ENCODE data around the gene OR7C1. TPM values are rescaled to one million over a fixed set of nuclear protein-coding genes. Genes with fewer than 3 reads are reported as not detected.
"Not testable (repeated sequence)": the region's sequence is repeated elsewhere in the genome, so short reads cannot be mapped to it uniquely, and the experiment has no call there.

The OR7C1 gene
- total RNA-seq, result under 0.01 TPM

DNA sequence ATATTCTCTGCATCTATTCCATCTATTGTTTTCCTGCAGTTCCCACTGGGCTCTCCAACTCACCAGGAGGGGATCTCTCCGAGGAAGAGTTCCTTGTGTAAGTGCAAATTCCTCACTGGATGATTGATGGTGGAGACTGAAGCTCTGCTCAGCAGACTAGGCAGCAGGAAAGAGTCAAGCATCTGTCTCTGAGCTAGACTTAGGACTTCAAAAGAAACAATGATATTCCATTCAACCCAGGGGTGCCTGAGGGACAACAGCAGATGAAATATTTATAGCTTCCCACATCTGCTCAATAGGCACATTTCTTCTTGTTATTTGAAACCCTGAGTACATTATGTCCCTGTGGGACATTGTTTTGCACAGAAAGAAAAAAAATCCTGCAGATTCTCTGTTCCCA, at the start of gene OR7C1, which contains the start of gene OR7A5:
Gene OR7C1, minus strand, starts transcription at position 175 of the 400 bp plus-strand sequence. CDS start 35,049 bp downstream, outside the sequence.
Gene OR7A5, minus strand, starts transcription at position 175 of the 400 bp plus-strand sequence. CDS start 6,944 bp downstream, outside the sequence.
- no peak for DNase-seq (ENCODE audit: low read depth in 2 of 3, low spot score in 2 of 3)

DNA sequence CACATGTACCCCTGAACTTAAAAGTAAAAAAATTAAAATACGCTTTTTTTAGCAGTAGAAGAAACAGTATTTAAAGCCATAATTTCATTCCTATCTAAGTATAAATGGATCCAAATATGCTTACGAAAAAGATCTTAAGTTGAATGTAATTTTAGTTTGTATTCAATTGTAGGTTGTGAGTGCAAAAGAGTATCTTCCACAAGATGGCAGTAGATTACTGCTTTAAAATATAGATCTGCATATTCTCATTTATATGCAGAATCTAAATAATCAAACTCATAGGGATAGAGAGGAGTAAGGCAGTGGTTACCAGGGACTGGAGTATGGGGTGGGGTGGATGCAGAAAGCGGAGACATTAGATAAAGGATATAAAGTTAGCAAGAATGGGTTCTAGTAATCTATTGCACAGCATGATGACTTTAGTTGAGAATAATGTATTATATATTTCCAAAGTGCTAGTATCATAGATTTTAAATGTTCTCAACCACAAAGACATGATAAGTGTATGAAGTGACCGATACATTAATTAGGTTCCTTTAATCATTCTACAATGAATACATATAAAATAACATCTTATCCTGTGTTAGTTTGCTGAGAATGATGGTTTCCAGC, 36.7 kb upstream of the OR7C1 start:
- DNase-seq (ENCODE audit: low read depth in 2 of 3, low spot score in 2 of 3), result peak in 2 of 3 donors; percentile 19 to 65

DNA sequence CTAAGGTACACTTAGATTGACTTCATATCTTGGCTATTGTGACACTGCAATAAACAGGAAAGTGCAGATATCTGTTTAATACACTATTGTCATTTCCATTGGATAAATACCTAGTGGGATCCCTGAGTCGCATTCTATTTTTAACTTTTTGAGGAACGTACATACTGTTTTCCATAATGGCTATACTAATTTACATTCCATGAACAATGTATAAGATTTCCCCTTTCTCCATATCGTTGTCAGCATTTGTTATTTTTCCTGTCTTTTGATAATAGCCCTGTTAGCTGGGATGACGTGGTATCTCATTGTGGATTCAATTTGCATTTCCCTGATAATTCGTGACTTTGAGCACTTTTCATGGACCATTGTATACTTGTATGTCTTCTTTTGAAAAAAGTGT, 33.5 kb upstream of the OR7C1 start:
- DNase-seq (ENCODE audit: low read depth in 2 of 3, low spot score in 2 of 3), result no peak

DNA sequence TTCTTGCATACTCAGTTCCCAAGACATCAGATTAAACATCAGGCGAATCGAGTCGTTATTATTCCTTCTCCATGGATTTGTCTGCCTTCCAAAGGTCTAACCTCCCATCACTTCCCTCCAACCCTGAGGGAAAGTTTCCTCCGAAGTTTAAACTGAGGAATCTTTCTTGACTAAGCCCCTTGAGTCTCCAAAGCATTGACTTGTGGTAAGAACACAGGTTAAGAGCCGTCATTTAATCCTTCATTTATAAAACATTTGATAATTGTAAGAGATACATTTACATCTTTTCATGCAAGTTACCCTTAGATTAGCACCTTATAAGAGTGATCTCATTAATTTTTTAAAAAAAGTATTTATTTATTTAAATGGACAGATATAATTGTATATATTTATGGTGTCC, 13.8 kb upstream of the OR7C1 start, which contains the start of gene OR7A10:
Gene OR7A10, minus strand, starts transcription at position 101 of the 400 bp plus-strand sequence. CDS start 7,045 bp downstream, outside the sequence.
- no peak for DNase-seq (ENCODE audit: low read depth in 2 of 3, low spot score in 2 of 3)

DNA sequence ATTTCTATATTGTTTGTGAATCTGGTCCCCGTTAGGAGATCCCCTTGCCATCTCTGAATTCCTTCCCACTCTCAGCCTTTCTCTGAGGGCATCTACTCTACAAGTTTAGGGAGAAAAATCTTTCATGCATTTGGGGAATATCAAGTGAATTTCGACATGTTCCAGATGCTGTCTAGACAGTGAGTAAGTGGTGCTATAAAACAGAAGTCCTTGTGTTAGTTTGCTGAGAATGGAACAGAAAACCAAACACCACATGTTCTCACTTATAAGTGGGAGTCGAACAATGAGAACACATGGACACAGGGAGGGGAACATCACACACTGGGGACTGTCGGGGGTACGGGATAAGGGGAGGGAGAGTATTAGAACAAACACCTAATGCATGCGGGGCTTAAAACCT, 8.6 kb upstream of the OR7C1 start:
- no peak for DNase-seq (ENCODE audit: low read depth in 2 of 3, low spot score in 2 of 3)

DNA sequence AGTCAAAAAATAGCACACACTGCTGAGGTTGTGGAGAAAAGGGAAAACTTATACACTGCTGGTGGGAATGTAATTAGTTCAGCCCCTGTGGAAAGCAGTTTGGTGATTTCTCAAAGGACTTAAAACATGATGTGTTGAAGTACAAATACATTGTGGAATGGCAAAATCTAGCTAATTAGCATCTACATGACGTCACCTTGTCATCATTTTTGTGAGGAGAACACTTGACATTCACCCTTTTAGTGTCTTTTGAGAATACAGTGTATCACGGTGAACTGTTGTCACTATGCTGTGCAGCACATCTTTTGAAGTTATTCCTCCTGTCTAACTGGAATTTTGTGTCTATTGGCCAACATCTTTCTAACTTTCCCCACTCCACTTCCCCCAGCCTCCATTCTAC, 8.2 kb upstream of the OR7C1 start:
- no peak for DNase-seq (ENCODE audit: low read depth in 2 of 3, low spot score in 2 of 3)

DNA sequence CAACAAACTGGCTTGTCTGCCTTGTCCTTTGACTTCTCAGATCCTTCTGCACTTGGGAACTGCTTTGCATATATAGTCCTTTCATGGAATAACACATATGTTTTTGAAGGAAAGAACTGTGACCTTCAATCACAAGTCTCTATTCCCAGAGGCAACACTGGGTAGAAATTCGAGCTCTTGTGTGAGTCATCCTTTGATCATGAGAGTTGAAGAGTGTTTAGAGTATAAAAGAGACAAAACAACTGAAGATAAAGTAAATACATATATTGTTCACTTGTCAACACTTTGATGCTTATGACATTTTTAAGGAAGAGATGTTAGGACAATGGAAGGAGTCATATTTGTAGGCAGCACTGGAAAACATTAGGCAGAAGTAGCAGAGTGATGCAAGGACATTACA, 5.2 kb upstream of the OR7C1 start:
- DNase-seq (ENCODE audit: low read depth in 2 of 3, low spot score in 2 of 3), result no peak

DNA sequence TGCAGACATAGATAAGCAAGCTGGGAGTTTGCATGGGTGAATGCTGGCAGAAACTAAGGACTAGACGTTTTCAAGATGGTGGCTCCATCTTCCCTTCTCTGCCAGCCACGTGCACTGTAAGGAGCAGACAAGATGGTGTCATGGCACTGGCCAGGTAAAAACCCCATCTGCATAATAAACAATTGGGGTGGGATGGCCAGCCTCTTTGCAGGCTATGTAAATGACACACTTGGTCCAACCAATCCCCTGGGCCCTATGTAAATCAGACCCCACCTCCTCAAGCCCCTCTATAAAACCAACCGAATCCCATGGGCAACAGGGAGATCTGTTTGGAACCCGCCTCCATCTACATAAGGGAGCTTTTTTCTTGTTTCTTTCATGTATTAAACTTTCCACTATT, 2.4 kb upstream of the OR7C1 start:
- DNase-seq (ENCODE audit: low read depth in 2 of 3, low spot score in 2 of 3), result no peak

DNA sequence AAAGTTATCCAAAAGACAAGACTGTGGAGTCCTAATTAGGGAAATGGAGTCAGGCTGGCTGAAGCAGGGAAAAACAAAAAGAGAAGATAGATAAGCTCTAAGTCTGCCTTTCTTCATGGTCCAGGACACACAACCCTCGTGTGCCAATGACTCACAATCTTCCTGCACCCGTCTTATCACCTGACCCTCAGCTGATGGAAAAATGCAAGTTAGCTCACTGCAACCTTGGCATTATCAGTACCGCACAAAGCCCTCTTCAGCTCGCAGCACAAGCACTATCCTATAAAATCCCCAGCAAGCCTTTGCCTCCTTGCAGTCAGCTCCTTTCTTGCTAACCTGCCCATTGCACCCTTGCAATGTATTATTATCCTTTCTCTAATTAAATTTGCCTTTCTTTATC, 4.3 kb downstream of the OR7C1 start:
- no peak for DNase-seq (ENCODE audit: low read depth in 2 of 3, low spot score in 2 of 3)

DNA sequence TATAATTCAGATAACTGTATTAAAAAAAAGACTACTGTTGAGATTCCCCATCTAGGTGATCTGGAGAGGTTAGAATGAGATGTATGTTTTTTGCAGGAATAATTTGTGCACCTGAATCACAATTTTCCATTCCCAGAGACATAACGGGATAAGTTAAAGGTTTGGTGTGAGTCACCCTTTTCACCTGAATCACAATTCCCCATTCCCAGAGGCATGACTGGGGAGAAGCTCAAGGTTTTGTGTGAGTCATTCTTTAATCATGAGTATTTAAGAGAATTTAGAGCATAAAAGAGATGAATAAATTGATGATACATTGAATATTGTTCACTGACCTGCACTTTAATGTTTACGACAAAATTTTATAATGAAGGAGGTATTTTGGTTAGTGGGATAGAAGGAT, 9.0 kb downstream of the OR7C1 start:
- DNase-seq (ENCODE audit: low read depth in 2 of 3, low spot score in 2 of 3), result no peak

DNA sequence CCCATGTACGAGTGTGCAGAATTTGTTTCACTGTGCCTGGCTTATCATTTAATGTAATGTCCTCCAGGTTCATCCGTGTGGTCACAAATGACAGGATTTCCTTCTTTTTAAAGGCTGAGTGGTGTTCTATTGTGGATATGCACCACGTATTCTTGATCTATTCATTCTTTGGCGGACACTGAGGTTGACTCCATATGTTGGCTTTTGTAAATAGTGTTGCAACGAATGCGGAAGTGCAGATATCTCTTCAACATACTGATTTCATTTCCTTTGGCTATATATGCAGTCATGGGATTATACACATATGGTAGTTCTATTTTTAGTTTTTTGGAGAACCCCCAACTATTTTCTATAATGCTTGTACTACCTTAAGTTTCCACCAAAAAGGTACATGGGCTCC, 13.0 kb downstream of the OR7C1 start:
- peak in 1 of 3 donors; percentile 42 for DNase-seq (ENCODE audit: low read depth in 2 of 3, low spot score in 2 of 3)

DNA sequence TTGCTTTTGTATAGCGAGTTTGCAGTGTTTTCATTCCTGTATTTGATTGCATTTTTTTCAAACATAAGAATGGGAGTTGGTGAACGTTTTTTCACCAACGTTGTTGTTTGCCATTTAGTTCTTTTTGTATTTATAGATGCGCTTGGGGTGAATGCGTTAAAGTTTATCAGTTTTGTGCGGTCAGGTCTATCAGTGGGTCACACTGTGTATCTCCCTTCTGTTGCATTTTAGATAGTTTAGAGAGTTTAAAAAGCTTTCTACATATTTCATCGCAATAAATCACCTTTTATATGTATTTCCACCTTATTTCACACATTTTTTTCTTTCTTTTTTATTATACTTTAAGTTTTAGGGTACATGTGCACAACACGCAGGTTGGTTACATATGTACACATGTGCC, 16.4 kb downstream of the OR7C1 start:
- DNase-seq (ENCODE audit: low read depth in 2 of 3, low spot score in 2 of 3), result no peak

DNA sequence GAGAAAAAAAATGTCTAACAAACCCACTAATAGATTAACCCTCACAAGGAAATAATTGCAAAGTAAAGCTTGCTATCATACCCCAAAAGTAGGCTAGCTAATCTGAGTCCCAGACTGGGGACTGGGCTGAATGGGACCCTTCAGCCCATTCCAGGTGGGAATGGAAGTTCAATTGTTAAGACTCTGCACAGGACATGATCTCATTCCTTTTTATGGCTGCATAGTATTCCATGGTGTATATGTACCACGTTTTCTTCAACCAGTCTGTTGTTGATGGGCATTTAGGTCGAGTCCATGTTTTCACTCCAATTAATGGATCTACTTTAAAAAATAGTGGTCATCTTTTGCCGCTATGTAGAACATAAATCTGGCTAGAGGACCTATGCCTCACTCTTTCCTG, 17.9 kb downstream of the OR7C1 start:
- DNase-seq (ENCODE audit: low read depth in 2 of 3, low spot score in 2 of 3), result no peak

DNA sequence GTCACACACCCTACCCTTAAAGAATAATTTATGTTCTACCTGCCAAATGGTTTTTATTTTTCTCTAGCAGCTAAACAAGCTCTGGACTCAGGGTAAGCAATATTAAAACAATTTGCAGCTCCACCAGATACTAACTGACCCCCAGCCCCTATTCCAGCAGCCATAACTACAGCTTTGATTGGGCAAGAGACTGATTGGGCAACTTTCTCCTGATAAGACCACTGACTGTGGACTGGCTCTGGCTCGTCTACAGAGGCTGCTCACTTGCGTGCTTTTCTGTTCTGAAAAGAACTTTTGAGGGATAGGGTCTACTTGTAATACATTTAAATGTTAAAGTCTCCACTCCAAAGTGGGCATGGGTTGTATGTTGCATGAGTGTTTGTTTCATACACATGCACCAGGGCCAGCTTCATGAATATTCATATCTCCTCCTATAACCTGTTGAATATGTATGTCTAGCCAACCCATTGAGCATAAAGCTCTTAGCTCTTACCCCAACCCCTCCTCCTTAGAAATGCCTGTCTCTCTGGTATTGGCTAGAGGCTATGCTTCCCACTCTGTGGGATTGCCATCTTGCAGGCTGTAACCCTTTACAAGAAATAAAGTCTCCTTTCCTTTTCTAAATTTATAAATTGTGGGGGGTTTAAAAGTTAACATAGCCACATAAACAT, 19.9 kb downstream of the OR7C1 start:
- no peak for DNase-seq (ENCODE audit: low read depth in 2 of 3, low spot score in 2 of 3)

DNA sequence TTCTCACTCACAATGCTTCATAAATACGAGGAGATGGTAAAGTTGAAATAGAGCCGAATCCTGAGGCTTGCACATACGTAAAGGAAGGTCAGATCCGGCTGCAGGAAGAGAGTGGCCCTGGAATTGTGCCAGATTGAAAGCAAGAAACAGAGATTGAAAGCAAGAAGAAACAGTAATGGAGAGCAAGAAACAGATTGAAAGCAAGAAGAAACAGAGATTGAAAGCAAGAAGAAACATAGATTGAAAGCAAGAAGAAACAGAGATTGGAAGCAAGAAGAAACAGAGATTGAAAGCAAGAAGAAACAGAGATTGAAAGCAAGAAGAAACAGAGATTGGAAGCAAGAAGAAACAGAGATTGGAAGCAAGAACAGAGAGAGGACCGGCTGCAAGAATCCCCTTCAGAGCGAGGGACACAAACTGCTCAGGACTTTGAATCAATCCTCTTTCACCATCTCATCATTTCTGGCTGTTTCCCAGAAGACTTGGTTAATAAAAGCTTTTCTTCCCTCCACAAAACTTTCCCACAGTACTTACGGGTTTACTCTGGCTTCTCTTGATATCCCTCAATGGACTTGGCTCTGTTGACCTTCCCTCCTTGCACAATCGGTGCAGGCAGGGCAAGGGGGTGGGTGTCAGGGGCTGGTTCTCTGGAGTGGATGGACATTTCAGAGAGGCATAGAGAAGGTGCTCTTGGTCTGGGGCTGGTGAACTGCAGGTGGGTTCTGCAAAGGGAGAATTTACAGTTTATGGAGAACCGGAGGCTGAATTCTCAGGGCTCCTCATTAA, 25.5 kb downstream of the OR7C1 start:
- DNase-seq (ENCODE audit: low read depth in 2 of 3, low spot score in 2 of 3), result no peak

DNA sequence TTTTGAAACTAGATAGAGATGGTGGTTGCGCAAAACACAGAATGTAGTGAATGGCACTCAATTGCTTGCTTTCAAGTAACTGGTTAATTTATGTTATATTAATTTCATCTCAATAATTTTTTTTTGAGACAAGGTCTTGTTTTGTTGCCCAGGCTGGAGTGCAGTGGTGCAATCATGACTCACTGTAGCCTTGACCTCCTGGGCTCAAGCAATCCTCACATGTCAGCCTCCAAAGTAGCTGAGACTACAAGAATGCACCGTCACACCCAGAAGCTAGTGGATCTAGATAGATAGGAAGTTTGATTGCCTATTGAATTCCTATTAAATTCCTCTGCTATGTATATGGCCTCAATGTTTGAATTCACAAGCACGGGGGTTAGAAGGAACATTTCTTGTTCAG, 30.2 kb downstream of the OR7C1 start:
- DNase-seq (ENCODE audit: low read depth in 2 of 3, low spot score in 2 of 3), result no peak

DNA sequence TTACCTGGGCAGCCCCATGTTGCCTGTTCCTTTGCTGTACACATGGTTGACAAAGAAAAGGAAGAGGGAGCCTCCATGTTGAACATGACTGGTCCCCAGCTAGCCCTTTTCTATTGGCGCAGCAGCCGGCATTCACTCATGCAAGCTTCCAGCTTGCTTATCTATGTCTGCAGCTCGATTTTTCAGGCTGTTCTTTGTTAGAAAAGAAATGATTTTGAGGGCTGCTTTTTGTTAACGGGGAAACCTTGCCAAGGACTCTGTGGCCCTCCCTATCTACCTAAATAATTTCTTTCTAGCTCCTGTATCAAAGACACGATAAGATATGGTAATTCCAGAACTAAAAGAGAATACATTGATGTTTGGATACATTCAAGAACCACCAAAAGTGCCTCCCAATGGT, 36.2 kb downstream of the OR7C1 start:
- no peak for DNase-seq (ENCODE audit: low read depth in 2 of 3, low spot score in 2 of 3)

DNA sequence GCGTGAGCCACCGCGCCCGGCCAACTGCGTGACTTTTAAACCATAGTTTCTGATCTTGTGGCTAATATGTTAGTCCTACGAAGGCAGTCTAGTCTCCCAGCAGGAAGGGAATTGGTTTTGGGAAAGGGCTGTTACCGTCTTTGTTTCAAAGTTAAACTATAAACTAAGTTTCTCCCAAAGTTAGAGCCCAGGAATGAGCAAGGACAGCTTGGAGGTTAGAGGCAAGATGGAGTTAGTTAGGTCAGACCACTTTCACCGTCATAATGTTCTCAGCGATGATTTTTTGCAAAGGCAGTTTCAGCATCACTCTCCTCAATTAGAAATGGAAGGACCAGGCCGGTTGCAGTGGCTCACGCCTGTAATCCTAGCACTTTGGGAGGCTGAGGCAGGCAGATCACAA, 39.0 kb downstream of the OR7C1 start:
- no peak for DNase-seq (ENCODE audit: low read depth in 2 of 3, low spot score in 2 of 3)

DNA sequence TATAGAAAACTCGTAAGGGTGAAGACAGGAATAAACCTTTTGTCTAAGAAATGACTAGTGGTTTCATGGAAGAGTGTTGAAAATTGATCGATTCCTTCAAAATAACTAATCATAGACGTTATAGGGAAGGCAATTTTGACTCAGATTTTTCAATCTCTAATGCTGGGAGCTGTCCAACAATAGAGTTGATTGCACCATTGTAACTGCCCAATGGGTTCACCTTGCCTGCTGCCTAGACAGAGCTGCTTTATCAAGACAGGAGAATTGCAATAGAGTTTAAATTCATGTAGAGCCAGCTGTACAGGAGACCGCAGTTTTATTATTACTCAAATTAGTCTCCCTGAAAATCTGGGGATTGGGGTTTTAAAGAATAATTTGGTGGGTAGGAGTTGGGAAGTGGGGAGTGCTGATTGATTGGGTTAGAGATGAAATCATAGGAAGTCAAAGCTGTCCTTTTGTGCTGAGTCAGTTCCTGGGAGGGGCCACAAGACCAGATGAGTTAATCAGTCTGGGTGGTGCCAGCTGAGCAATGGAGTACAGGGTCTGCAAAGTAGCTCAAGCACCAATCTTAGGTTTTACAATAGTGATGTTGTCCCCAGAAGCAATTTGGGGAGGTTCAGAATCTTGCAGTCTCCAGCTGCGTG, 39.8 kb downstream of the OR7C1 start:
- DNase-seq (ENCODE audit: low read depth in 2 of 3, low spot score in 2 of 3), result peak in 2 of 3 donors; percentile 63 to 66

DNA sequence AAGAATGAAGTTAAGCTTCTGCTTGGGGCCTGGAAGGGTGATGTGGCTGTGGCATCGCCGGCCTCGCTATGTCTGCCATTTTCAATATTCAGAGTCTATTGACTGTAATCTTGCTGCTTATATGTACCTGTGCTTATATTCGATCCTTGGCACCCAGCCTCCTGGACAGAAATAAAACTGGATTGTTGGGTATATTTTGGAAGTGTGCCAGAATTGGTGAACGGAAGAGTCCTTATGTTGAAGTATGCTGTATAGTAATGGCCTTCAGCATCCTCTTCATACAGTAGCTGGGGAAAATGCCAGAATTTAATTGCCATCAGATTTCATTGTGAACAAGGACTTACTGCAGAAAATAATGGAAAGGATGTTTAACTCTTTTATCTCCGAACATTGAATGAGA, 42.7 kb downstream of the OR7C1 start:
- DNase-seq (ENCODE audit: low read depth in 2 of 3, low spot score in 2 of 3), result not testable (repeated sequence)

DNA sequence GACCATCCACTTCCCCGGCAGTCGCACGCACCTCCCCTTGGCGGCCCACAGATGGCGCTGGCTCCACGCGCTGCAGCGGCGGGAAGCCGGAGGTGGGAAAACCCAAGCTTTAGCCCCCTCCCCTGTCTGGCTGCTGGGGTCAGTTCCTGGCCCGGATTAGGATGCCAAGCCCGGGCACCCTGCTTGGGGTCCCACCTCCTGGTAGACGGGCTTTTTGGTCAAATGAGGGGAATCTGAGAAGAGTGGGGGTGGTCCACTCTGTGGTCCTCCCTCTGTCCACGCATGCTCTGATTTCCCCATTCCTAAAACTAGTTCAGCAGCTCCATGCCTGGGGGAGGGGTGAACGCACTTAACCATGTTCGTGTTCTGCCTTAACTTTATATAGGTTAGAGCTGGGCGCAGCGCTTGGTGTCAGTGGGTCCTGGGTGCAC, 48.5 kb downstream of the OR7C1 start:
- DNase-seq (ENCODE audit: low read depth in 2 of 3, low spot score in 2 of 3), result peak in 2 of 3 donors; percentile 48 to 51
